GM18526 (cell line): ENCODE measurements around the gene CPED1.

Experiments
- POLR2A ChIP-seq: IDR thresholded peaks from 3 replicates; pipeline ENCODE4 v1.6.1; 2011; ENCODE audit not compliant: insufficient read length; ENCODE audit errors: extremely low read depth

The CPED1 gene

DNA sequence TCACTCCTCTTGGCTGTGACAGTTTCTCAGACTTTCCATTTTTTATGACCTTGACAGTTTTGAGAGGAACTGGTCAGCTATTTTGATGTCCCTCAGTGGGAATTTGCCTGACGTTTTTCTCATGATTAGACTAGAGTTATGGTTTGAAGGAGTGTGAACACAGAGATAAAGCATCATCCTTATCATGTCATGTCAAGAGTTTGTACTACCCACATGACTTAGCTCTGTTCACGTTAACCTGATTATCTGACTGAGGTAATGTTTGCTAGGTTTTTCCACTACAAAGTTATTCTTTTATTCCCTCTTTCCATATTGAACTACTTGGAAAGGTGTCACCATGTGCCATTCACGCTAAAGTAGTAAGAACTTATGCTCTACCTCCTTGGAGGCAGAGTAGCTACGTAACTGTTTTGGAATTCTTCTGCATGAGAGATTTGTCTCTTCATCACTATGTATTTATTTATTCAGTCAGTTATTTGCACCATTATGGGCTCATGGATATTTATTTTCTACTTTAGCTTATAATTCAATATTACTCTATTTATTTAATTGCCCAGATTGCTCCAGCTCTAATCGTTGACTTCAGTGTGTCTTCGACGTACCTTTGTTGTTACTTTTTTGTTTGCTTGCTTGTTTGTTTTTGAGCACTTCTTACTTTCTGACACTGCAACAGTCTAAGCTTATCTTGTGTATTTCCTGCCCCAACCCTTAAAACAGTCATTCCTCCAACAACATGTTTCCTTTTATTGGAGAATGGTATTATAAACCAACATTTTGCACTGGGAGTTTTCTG is 50.4 kb downstream of the CPED1 start:
- TF ChIP-seq POLR2A: no peak

- no peak for TF ChIP-seq POLR2A
Observed at GRCh38 chr7:121039510-121039822, 51.0 kb downstream of the CPED1 start.

GRCh38 chr7:121039994-121040393 is 51.5 kb downstream of the CPED1 start:
- TF ChIP-seq POLR2A: no peak

GRCh38 chr7:121041516-121042148 is 53.1 kb downstream of the CPED1 start:
- no peak for TF ChIP-seq POLR2A

DNA sequence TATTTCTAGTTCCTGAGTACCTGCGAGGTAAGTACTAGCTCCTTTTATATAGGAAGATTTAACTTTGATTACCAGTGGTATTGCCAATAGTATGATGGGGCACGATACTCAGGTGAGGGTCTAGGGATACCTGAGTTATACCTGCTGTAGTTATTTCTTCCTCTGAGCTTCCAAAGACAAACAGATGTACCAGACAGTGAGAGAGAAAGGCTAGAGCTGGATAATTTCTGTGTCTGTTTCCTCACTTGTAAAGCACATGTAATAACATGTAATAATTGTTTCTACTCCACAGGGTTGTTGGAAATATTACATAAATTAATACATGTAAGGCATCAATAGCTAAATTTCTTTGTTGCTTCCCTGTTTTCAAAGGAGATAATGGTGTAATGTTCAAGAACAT is 53.7 kb downstream of the CPED1 start:
- no peak for TF ChIP-seq POLR2A

DNA sequence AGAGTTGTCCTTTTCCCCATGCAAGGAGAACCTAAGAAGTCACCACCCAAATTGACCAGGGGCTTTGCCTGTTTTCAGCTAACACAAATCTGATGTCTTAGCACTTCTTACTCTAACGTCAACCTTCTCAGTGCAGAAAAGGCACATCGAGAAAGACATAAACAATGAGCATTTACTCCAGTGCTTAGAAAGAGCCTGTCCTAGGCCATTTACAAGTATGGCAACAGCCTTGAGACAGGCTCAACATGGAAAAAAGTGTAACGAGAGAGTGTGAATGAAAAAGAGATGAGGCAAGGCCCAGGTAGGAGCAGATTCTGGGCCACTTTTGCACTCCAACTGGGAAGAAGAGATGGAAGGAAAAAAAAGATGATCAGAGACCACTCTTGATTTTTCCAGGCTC is 54.4 kb downstream of the CPED1 start:
- no peak for TF ChIP-seq POLR2A

GRCh38 chr7:121043314-121044234 is 55.1 kb downstream of the CPED1 start:
- no peak for TF ChIP-seq POLR2A

GRCh38 chr7:121045090-121045489 is 56.6 kb downstream of the CPED1 start:
- no peak for TF ChIP-seq POLR2A

GRCh38 chr7:121046009-121046408 is 57.5 kb downstream of the CPED1 start:
- TF ChIP-seq POLR2A: no peak

DNA sequence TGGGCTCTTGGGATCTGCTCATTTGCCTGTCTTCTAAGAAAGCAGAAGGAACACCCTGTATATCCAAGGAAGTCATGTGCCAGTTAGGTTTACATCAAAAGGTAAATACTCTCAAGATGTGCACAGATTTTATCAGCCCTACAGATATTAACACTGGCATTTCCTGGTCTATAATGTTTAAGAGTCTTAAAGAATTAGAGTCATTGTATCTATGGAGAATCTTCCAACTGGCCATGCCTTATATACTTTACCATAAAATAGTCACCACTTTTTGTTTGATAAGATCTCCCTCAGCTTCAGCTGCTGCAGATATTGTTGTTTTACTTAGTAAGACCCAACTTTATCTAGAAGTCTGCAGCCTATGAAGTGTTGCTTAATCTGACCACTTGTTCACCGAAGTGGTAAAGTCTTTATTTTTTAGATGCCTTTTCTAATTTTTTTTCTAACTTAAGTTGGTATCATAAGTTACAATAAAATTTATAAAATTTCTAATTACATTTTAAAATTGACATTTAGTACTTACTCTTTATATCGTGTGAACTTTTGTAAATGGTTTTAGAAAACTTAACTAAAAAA is 58.5 kb downstream of the CPED1 start:
- TF ChIP-seq POLR2A: no peak

- TF ChIP-seq POLR2A: no peak
Observed at GRCh38 chr7:121048195-121048594, 59.7 kb downstream of the CPED1 start.

- TF ChIP-seq POLR2A: no peak
Observed at GRCh38 chr7:121049028-121049791, 60.7 kb downstream of the CPED1 start.

DNA sequence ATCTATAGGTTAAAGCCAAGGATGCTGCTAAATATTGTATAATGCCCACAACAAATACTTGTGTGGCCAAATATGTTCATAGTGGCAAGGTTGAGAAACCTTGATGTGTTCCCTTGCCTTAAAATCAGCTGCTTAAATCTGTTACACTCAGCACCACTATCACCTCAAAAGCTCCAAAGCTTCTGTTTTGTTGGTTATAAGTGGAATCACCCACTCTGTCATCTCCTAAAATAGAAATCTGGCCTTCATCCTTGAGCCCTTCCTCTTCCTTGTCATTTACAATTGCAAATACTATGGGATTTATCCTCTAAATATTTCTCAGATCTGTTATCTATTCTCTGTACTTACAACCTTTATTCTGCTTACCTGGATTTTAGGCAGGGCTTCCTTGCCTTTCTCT is 61.4 kb downstream of the CPED1 start:
- no peak for TF ChIP-seq POLR2A

GRCh38 chr7:121053219-121053618 is 64.7 kb downstream of the CPED1 start:
- no peak for TF ChIP-seq POLR2A

GRCh38 chr7:121054925-121055324 is 66.4 kb downstream of the CPED1 start:
- no peak for TF ChIP-seq POLR2A
